Liver (tissue), 9 donors: ENCODE data around the gene CDHR4. TPM values are rescaled to one million over a fixed set of nuclear protein-coding genes. Genes with fewer than 3 reads are reported as not detected.
"Not testable (repeated sequence)": the region's sequence is repeated elsewhere in the genome, so short reads cannot be mapped to it uniquely, and the experiment has no call there.

Experiments used
- DNase-seq: peaks from one replicate; pipeline ENCODE4 v3.0.0-alpha.2; 2017; ENCODE audit warnings: low spot score
- H3K27ac ChIP-seq, 2 donors: one replicate each; pipeline ENCODE4 v1.7.0; 2013; ENCODE audit warnings: inconsistent platforms in 2 of 2, low read length in 2 of 2, control low read depth in 1 of 2, low read depth in 1 of 2, mild to moderate bottlenecking in 1 of 2
- H3K27me3 ChIP-seq, 4 donors: one replicate each; pipeline versions ENCODE4 v1.6.1 to v1.7.0; 2013; ENCODE audit warnings: low read length in 3 of 4, inconsistent platforms in 1 of 4, mild to moderate bottlenecking in 1 of 4, moderate library complexity in 1 of 4; ENCODE audit not compliant: control insufficient read depth in 4 of 4, insufficient read depth in 4 of 4
- H3K36me3 ChIP-seq, 4 donors: one replicate each; pipeline versions ENCODE4 v1.6.1 to v1.7.0; 2013; ENCODE audit warnings: low read length in 3 of 4, mild to moderate bottlenecking in 3 of 4, low read depth in 1 of 4, moderate library complexity in 1 of 4; ENCODE audit not compliant: control insufficient read depth in 4 of 4, insufficient read depth in 3 of 4
- H3K4me1 ChIP-seq, 4 donors: one replicate each; pipeline versions ENCODE4 v1.6.1 to v1.7.0; 2013; ENCODE audit warnings: low read length in 3 of 4, mild to moderate bottlenecking in 3 of 4, moderate library complexity in 1 of 4; ENCODE audit not compliant: control insufficient read depth in 4 of 4, insufficient read depth in 4 of 4
- H3K4me3 ChIP-seq, 3 donors: one replicate each; pipeline versions ENCODE4 v1.6.1 to v1.7.0; 2013; ENCODE audit warnings: low read length in 3 of 3, control low read depth in 1 of 3, low read depth in 1 of 3, mild to moderate bottlenecking in 1 of 3
- H3K9ac ChIP-seq, 2 donors: one replicate each; pipeline ENCODE4 v1.7.0; 2013; ENCODE audit warnings: low read length in 2 of 2, mild to moderate bottlenecking in 2 of 2, moderate library complexity in 2 of 2, control low read depth in 1 of 2, low read depth in 1 of 2
- H3K9me3 ChIP-seq, 4 donors: one replicate each; pipeline versions ENCODE4 v1.6.1 to v1.7.0; 2013; ENCODE audit warnings: low read length in 3 of 4; ENCODE audit not compliant: control insufficient read depth in 4 of 4
- ATF3 ChIP-seq: IDR thresholded peaks from 2 replicates; pipeline ENCODE4 v1.6.1; 2016; ENCODE audit warnings: antibody characterized with exemption
- CTCF ChIP-seq: fragments of 150-350 bp; IDR thresholded peaks from 2 replicates; pipeline ENCODE4 v1.5.1; 2017; ENCODE audit warnings: improper control_type of control experiment, low read depth, low read length; ENCODE audit not compliant: missing input control
- EGR1 ChIP-seq, 2 donors: IDR thresholded peaks; 2 replicates each; pipeline ENCODE4 v1.6.1; 2016 to 2018; ENCODE audit warnings: antibody characterized with exemption in 2 of 2, low read depth in 2 of 2
- FOXA1 ChIP-seq: IDR thresholded peaks from 2 replicates; pipeline ENCODE4 v1.6.1; 2016; ENCODE audit warnings: antibody characterized with exemption
- FOXA2 ChIP-seq: IDR thresholded peaks from 2 replicates; pipeline ENCODE4 v1.6.1; 2016; ENCODE audit warnings: antibody characterized with exemption
- GABPA ChIP-seq, 2 donors: IDR thresholded peaks in 1 of 2; conservative IDR thresholded peaks in 1 of 2; 2 replicates each; pipeline ENCODE4 v1.6.1; 2016; ENCODE audit warnings: antibody characterized with exemption in 2 of 2, mild to moderate bottlenecking in 1 of 2, moderate library complexity in 1 of 2
- HNF4A ChIP-seq, 2 donors: conservative IDR thresholded peaks; 2 replicates each; pipeline ENCODE4 v1.6.1; 2016; ENCODE audit warnings: antibody characterized with exemption in 2 of 2, mild to moderate bottlenecking in 2 of 2
- HNF4G ChIP-seq: IDR thresholded peaks from 2 replicates; pipeline ENCODE4 v1.6.1; 2016; ENCODE audit warnings: antibody characterized with exemption
- JUND ChIP-seq, 2 donors: IDR thresholded peaks; 2 replicates each; pipeline ENCODE4 v1.6.1; 2016; ENCODE audit warnings: antibody characterized with exemption in 2 of 2
- MAX ChIP-seq: IDR thresholded peaks from 2 replicates; pipeline ENCODE4 v1.6.1; 2016; ENCODE audit warnings: antibody characterized with exemption
- NR2F2 ChIP-seq: IDR thresholded peaks from 2 replicates; pipeline ENCODE4 v1.6.1; 2016; ENCODE audit warnings: antibody characterized with exemption
- RAD21 ChIP-seq, 2 donors: IDR thresholded peaks; 2 replicates each; pipeline ENCODE4 v1.6.1; 2016; ENCODE audit warnings: antibody characterized with exemption in 2 of 2, mild to moderate bottlenecking in 2 of 2
- REST ChIP-seq: IDR thresholded peaks from 2 replicates; pipeline ENCODE4 v1.6.1; 2016; ENCODE audit warnings: antibody characterized with exemption, mild to moderate bottlenecking
- RXRA ChIP-seq, 2 donors: IDR thresholded peaks; 2 replicates each; pipeline ENCODE4 v1.6.1; 2017 to 2018; ENCODE audit warnings: antibody characterized with exemption in 2 of 2, mild to moderate bottlenecking in 1 of 2
- SP1 ChIP-seq: IDR thresholded peaks from 2 replicates; pipeline ENCODE4 v1.6.1; 2018; ENCODE audit warnings: antibody characterized with exemption, mild to moderate bottlenecking
- TAF1 ChIP-seq: conservative IDR thresholded peaks from 2 replicates; pipeline ENCODE4 v1.6.1; 2016; ENCODE audit warnings: antibody characterized with exemption, mild to moderate bottlenecking
- YY1 ChIP-seq: IDR thresholded peaks from 2 replicates; pipeline ENCODE4 v1.6.1; 2016; ENCODE audit warnings: antibody characterized with exemption, mild to moderate bottlenecking
- ZBTB33 ChIP-seq: IDR thresholded peaks from 2 replicates; pipeline ENCODE4 v1.6.1; 2016; ENCODE audit warnings: antibody characterized with exemption
- WGBS: extraction: QIAGEN DNeasy Blood & Tissue Kit; methylation state at CpG from one replicate; pipeline ENCODE4 v1.1.7; 2013; 5-methylcytosine and 5-hydroxymethylcytosine counted together
- polyA plus RNA-seq, 2 donors: library from polyadenylated mRNA; stranded (reverse) in 1 of 2; unstranded in 1 of 2; fragments of 200-250 nt in 1 of 2; fragments of >200 nt in 1 of 2; fragmentation: Nextera tagmentation in 1 of 2; extraction: Ambion mirVana in 1 of 2; gene quantifications; one replicate each; pipeline versions ENCODE4 v1.2.1 to v1.2.3, GENCODE V29; 2013 to 2015
- total RNA-seq, 2 donors: library from RNA; depleted of rRNA; stranded (reverse); fragments of >200 nt; gene quantifications; one replicate each; pipeline ENCODE4 v1.2.3, GENCODE V29; 2014
- donor health status: healthy.
- donor health status: healthy.
- donor health status: healthy.
- donor health status: healthy.
- donor health status: healthy.

The CDHR4 gene
- total and polyA plus RNA-seq, 4 donors = not detected

GRCh38 chr3:49750056-49750455 is 49.6 kb downstream of the CDHR4 start:
- Histone ChIP-seq H3K27me3 (no peaks in the 10 kb centered on the region), H3K9ac (no peak overlapping the region), H3K4me3 (no peak overlapping the region), H3K4me1 (peaks cover 0 to 2% (median 1%) of the 10 kb centered on the region in 4 donors), H3K9me3 (no peaks in the 10 kb centered on the region), H3K36me3 (peaks cover 0 to 5% (median 2%) of the 10 kb centered on the region in 4 donors), H3K27ac (no peak overlapping the region)
- no peak for TF ChIP-seq ATF3
- TF ChIP-seq FOXA1 = no peak
- no peak for TF ChIP-seq MAX
- TF ChIP-seq HNF4A (conservative IDR thresholded peaks at IDR 0.05) = no peak
- no peak for TF ChIP-seq RXRA (IDR thresholded peaks at IDR 0.05)
- no peak for TF ChIP-seq RAD21 (IDR thresholded peaks at IDR 0.05)
- TF ChIP-seq TAF1 = no peak
- TF ChIP-seq EGR1 (IDR thresholded peaks at IDR 0.05; ENCODE audit: low read depth in 2 of 2) = no peak
- no peak for TF ChIP-seq NR2F2
- TF ChIP-seq JUND (IDR thresholded peaks at IDR 0.05) = no peak
- TF ChIP-seq CTCF = no peak
- TF ChIP-seq GABPA (IDR thresholded peaks at IDR 0.05 in 1 of 2, conservative IDR thresholded peaks at IDR 0.05 in 1 of 2) = no peak
- no peak for TF ChIP-seq FOXA2
- no peak for TF ChIP-seq SP1
- TF ChIP-seq YY1 = no peak
- no peak for TF ChIP-seq REST
- no peak for TF ChIP-seq ZBTB33
- TF ChIP-seq HNF4G = no peak
- WGBS = 91% methylated on average over 4 of the region's 4 CpGs
- no peak for DNase-seq

GRCh38 chr3:49748874-49749273 is 50.8 kb downstream of the CDHR4 start:
- H3K4me1 ChIP-seq, H3K27ac ChIP-seq, DNase-seq, H3K36me3 ChIP-seq, H3K27me3 ChIP-seq, H3K4me3 ChIP-seq, H3K9me3 ChIP-seq, H3K9ac ChIP-seq: not testable (repeated sequence)
- WGBS = 95% methylated on average over 5 of the region's 5 CpGs
